Activated CD4-positive, CD25-positive, alpha-beta regulatory T cell (primary cell): ENCODE measurements around the gene SNX6.
"Not testable (repeated sequence)": the region's sequence is repeated elsewhere in the genome, so short reads cannot be mapped to it uniquely, and the experiment has no call there.

ENCODE experiments used
- DNase-seq, 4 experiments: peaks; one replicate each; lab custom pipeline; 2025; lab: John Stamatoyannopoulos, UW

SNX6 gene

GRCh38 chr14:34521071-34521470, 108.9 kb downstream of the SNX6 start:
- not testable (repeated sequence) for DNase-seq

- DNase-seq, result not testable (repeated sequence)
Observed at GRCh38 chr14:34520304-34520970, 109.5 kb downstream of the SNX6 start.
